OCI-LY7 (cell line): Measurements from ENCODE around the gene PLXNA3. TPM values are rescaled to one million over a fixed set of nuclear protein-coding genes. Genes with fewer than 3 reads are reported as not detected.

ENCODE experiments used
- BruUV-seq: library from RNA; stranded (reverse); fragments of 400-500 nt; replicated peaks from 2 replicates; lab custom pipeline; 2021; lab: Mats Ljungman, UMichigan
- CTCF ChIA-PET: fragments of 300-600 bp; sonication (Branson Sonifier 250); formaldehyde crosslinking; loops from one replicate; lab custom pipeline; 2022; ENCODE audit warnings: antibody characterized with exemption; ENCODE audit not compliant: unreplicated experiment; lab: Charles Lee
- POLR2A ChIA-PET: fragments of 300-600 bp; sonication (Branson Sonifier 250); formaldehyde crosslinking; loops from one replicate; lab custom pipeline; 2022; ENCODE audit warnings: antibody characterized with exemption; lab: Charles Lee
- DNase-seq: peaks from one replicate; pipeline ENCODE4 v3.0.0-alpha.2; 2015; ENCODE audit warnings: low spot score
- H2AFZ ChIP-seq: fragments of 200-600 bp; sonication (generic), shearing (Covaris generic); 2 replicates; pipeline ENCODE4 v1.6.1; 2014; ENCODE audit warnings: mild to moderate bottlenecking, antibody characterized with exemption, low read length, moderate library complexity
- H3K27ac ChIP-seq: fragments of 200-600 bp; sonication (generic); 2 replicates; pipeline ENCODE4 v1.5.1; 2014; ENCODE audit warnings: mixed run types, low read depth, mild to moderate bottlenecking, moderate library complexity, low read length, inconsistent platforms; ENCODE audit not compliant: poor library complexity, severe bottlenecking
- H3K36me3 ChIP-seq: fragments of 200-600 bp; sonication (generic); 2 replicates; pipeline ENCODE4 v1.6.1; 2014; ENCODE audit warnings: mild to moderate bottlenecking, antibody characterized with exemption, low read length, moderate library complexity, mixed read lengths; ENCODE audit not compliant: insufficient read depth
- H3K4me1 ChIP-seq: fragments of 200-600 bp; sonication (generic); 2 replicates; pipeline ENCODE4 v1.5.1; 2014; ENCODE audit warnings: mild to moderate bottlenecking, low read length; ENCODE audit not compliant: insufficient read depth, poor library complexity, severe bottlenecking
- H3K4me2 ChIP-seq: fragments of 200-600 bp; sonication (generic); 2 replicates; pipeline ENCODE4 v1.6.1; 2014; ENCODE audit warnings: mild to moderate bottlenecking, low read length
- H3K4me3 ChIP-seq: fragments of 200-600 bp; sonication (generic); 2 replicates; pipeline ENCODE4 v1.5.1; 2014; ENCODE audit warnings: mild to moderate bottlenecking, low read depth, low read length; ENCODE audit not compliant: poor library complexity, severe bottlenecking
- H3K79me2 ChIP-seq: fragments of 200-600 bp; sonication (generic); 2 replicates; pipeline ENCODE4 v1.6.1; 2016; ENCODE audit warnings: low read depth, mild to moderate bottlenecking, low read length, moderate library complexity, mixed read lengths; ENCODE audit not compliant: insufficient read depth
- H3K9me2 ChIP-seq: fragments of 200-600 bp; sonication (generic); 2 replicates; pipeline ENCODE4 v1.6.1; 2016; ENCODE audit warnings: mild to moderate bottlenecking, low read length, mixed read lengths; ENCODE audit not compliant: insufficient read depth
- H3K9me3 ChIP-seq: fragments of 200-600 bp; sonication (generic); 2 replicates; pipeline ENCODE4 v1.6.1; 2014; ENCODE audit warnings: mild to moderate bottlenecking, mixed run types, low read length, mixed read lengths
- H4K20me1 ChIP-seq: fragments of 200-600 bp; sonication (generic); 2 replicates; pipeline ENCODE4 v1.6.1; 2014; ENCODE audit warnings: mild to moderate bottlenecking, antibody characterized with exemption, low read length, moderate library complexity, mixed read lengths; ENCODE audit not compliant: insufficient read depth
- CTCF ChIP-seq: fragments of 200-600 bp; sonication (generic); conservative IDR thresholded peaks from 2 replicates; pipeline ENCODE4 v1.5.1; 2014; ENCODE audit warnings: mild to moderate bottlenecking, antibody characterized with exemption, low read length, moderate library complexity, mixed read lengths
- EZH2phosphoT487 ChIP-seq: fragments of 200-600 bp; sonication (generic); IDR thresholded peaks from 2 replicates; pipeline ENCODE4 v1.6.1; 2018; ENCODE audit warnings: low read depth, borderline replicate concordance, mild to moderate bottlenecking, mixed run types, antibody characterized with exemption, low read length, moderate library complexity, mixed read lengths
- intact Hi-C: fragments of 100-400 bp; cut with micrococcal nuclease; formaldehyde crosslinking; loops from one replicate; pipeline ENCODE4 v1.10.0; 2022; ENCODE audit not compliant: unreplicated experiment
- total RNA-seq, 2 experiments: library from RNA; depleted of rRNA in 1 of 2; stranded (reverse); fragments of >200 nt in 1 of 2; shearing (Covaris generic) in 1 of 2; gene quantifications; 2 replicates each; pipeline ENCODE4 v1.2.3, GENCODE V29; 2014 to 2022

The PLXNA3 gene
- total RNA-seq, 2 experiments from 2014 or later = 5.6 to 8.0 TPM

GRCh38 chrX:154409222-154409871 is 48.7 kb upstream of the PLXNA3 start, which contains the start of gene DNASE1L1:
Gene DNASE1L1 (minus strand): TSS chrX:154409254. CDS start chrX:154405568, 3,686 bp downstream.
- Histone ChIP-seq H3K36me3 (peaks cover 9% of the 10 kb centered on the region; the same call in 1 of the 2 replicates), H3K27ac (no peak within 1 kb of the TSS), H3K4me3 (peak within 1 kb of the TSS; percentile 3), H3K4me1 (peaks cover 24% of the 10 kb centered on the region), H3K9me2 (no peaks in the 10 kb centered on the region), H4K20me1 (no peaks in the 10 kb centered on the region), H3K9me3 (no peaks in the 10 kb centered on the region), H3K79me2 (no peaks in the 10 kb centered on the region), H2AFZ (peak within 1 kb of the TSS; percentile 36; the same call in 1 of the 2 replicates), H3K4me2 (peak within 1 kb of the TSS; percentile 60)
- no TSS peak for BruUV-seq
- TF ChIP-seq CTCF = no peak
- TF ChIP-seq EZH2phosphoT487 = no peak
- intact Hi-C loops = no loop called here
- CTCF ChIA-PET = no interaction called here
- POLR2A ChIA-PET = no interaction called here
- no peak for DNase-seq

GRCh38 chrX:154411981-154412340 is 46.1 kb upstream of the PLXNA3 start:
- CTCF ChIA-PET = no interaction called here
- intact Hi-C loops = loop anchor here (1.0 to 5.0 kb wide), 2 partner anchors 24 to 70 kb away; no protein-coding TSS in a partner anchor
- H2AFZ ChIP-seq = peak overlapping the region; percentile 10; the same call in 1 of the 2 replicates
- no peaks in the 10 kb centered on the region for H3K9me3 ChIP-seq
- H3K36me3 ChIP-seq = peaks cover 14% of the 10 kb centered on the region
- no peak for TF ChIP-seq EZH2phosphoT487
- no peak for TF ChIP-seq CTCF
- peak; percentile 66 for DNase-seq
- no peaks in the 10 kb centered on the region for H3K79me2 ChIP-seq
- peak overlapping the region; percentile 92 for H3K4me2 ChIP-seq
- peak overlapping the region; percentile 91 for H3K4me3 ChIP-seq
- BruUV-seq = no TSS peak
- H4K20me1 ChIP-seq = no peaks in the 10 kb centered on the region
- POLR2A ChIA-PET = interaction anchor here (0.6 to 1.3 kb wide), 8 partner anchors 9 to 114 kb away, joined by 3 to 7 read pairs (median 3); partner anchors contain the start of genes RPL10 and SLC10A3
- H3K4me1 ChIP-seq = peaks cover 24% of the 10 kb centered on the region
- H3K9me2 ChIP-seq = no peaks in the 10 kb centered on the region
- H3K27ac ChIP-seq = peak overlapping the region; percentile 80

- no peaks in the 10 kb centered on the region for H3K9me2 ChIP-seq
- H3K4me2 ChIP-seq = peak overlapping the region; percentile 92
- H3K79me2 ChIP-seq = no peaks in the 10 kb centered on the region
- no peaks in the 10 kb centered on the region for H4K20me1 ChIP-seq
- no peaks in the 10 kb centered on the region for H3K9me3 ChIP-seq
- peak; percentile 66 for DNase-seq
- peaks cover 14% of the 10 kb centered on the region for H3K36me3 ChIP-seq
- no TSS peak for BruUV-seq
- peak overlapping the region; percentile 80 for H3K27ac ChIP-seq
- H2AFZ ChIP-seq = peak overlapping the region; percentile 10; the same call in 1 of the 2 replicates
- intact Hi-C loops = loop anchor here (1.0 to 5.0 kb wide), 2 partner anchors 24 to 70 kb away; no protein-coding TSS in a partner anchor
- ChIA-PET POLR2A (interaction anchor here (1.0 to 1.3 kb wide), 7 partner anchors 8 to 124 kb away, joined by 3 to 7 read pairs (median 3); partner anchors contain the start of gene SLC10A3), CTCF (no interaction called here)
- H3K4me1 ChIP-seq = peaks cover 24% of the 10 kb centered on the region
- TF ChIP-seq CTCF = no peak
- TF ChIP-seq EZH2phosphoT487 = no peak
- H3K4me3 ChIP-seq = peak overlapping the region; percentile 91
Measured at GRCh38 chrX:154412468-154412867, 45.6 kb upstream of the PLXNA3 start.
